Activated CD4-positive, alpha-beta memory T cell treated with anti-CD3 and anti-CD28 coated beads, Interleukin-2, amount 10 ng/mL, durations not matched to agents 7 days and 5 days (primary cell): ENCODE results near the gene PTMS. TPM values are rescaled to one million over a fixed set of nuclear protein-coding genes. Genes with fewer than 3 reads are reported as not detected.

Experiments used
- CTCF ChIA-PET: fragments of 350-600 bp; sonication (Branson Sonifier 250); formaldehyde crosslinking; loops from one replicate; lab custom pipeline; 2021; ENCODE audit warnings: antibody characterized with exemption, inconsistent platforms; lab: Charles Lee
- POLR2A ChIA-PET: fragments of 350-600 bp; sonication (Branson Sonifier 250); formaldehyde crosslinking; loops from one replicate; lab custom pipeline; 2021; ENCODE audit warnings: antibody characterized with exemption; lab: Charles Lee
- DNase-seq: peaks from one replicate; pipeline ENCODE4 v3.0.0-alpha.2; 2020
- H3K27ac Mint-ChIP-seq: one replicate; pipeline ENCODE4 v1.8.0; 2021; ENCODE audit warnings: mild to moderate bottlenecking, mixed read lengths
- H3K27me3 Mint-ChIP-seq: one replicate; pipeline ENCODE4 v1.8.0; 2021; ENCODE audit warnings: mixed read lengths
- H3K36me3 Mint-ChIP-seq: one replicate; pipeline ENCODE4 v1.8.0; 2021; ENCODE audit warnings: low read depth, mixed read lengths
- H3K4me1 Mint-ChIP-seq: one replicate; pipeline ENCODE4 v1.8.0; 2021; ENCODE audit warnings: mixed read lengths
- H3K4me3 Mint-ChIP-seq: one replicate; pipeline ENCODE4 v1.8.0; 2021; ENCODE audit warnings: mild to moderate bottlenecking, mixed read lengths
- H3K9me3 Mint-ChIP-seq: one replicate; pipeline ENCODE4 v1.8.0; 2021; ENCODE audit warnings: mixed read lengths
- total RNA-seq, 2 experiments: library from RNA; stranded (reverse); gene quantifications; one replicate each; pipeline ENCODE4 v1.2.3, GENCODE V29; 2021

Gene PTMS
- total RNA-seq, 2 experiments from 2014 or later = 47.0 to 49.6 TPM

GRCh38 chr12:6768437-6768914 lies 2.3 kb downstream of the PTMS start:
- DNase-seq = no peak
- Mint-ChIP-seq H3K9me3 (no peaks in the 10 kb centered on the region), H3K36me3 (peaks cover 3% of the 10 kb centered on the region), H3K27ac (no peak overlapping the region), H3K27me3 (peaks cover 30% of the 10 kb centered on the region), H3K4me3 (peak overlapping the region; percentile 87), H3K4me1 (peaks cover 69% of the 10 kb centered on the region)
- ChIA-PET POLR2A (interaction anchor here (1.0 to 8.4 kb wide), 3 partner anchors 9 to 79 kb away, joined by 4 to 73 read pairs (median 8); partner anchors contain the start of genes MLF2 and ZNF384), CTCF (interaction anchor here (1.7 to 4.6 kb wide), 5 partner anchors 13 to 79 kb away, joined by 3 to 78 read pairs (median 50); partner anchors contain the start of genes CD4 and MLF2)

GRCh38 chr12:6768990-6769389 lies 2.8 kb downstream of the PTMS start:
- Mint-ChIP-seq H3K9me3 (no peaks in the 10 kb centered on the region), H3K27me3 (peaks cover 29% of the 10 kb centered on the region), H3K36me3 (peaks cover 3% of the 10 kb centered on the region), H3K27ac (no peak overlapping the region), H3K4me3 (peak overlapping the region; percentile 19), H3K4me1 (peaks cover 69% of the 10 kb centered on the region)
- DNase-seq = no peak
- CTCF ChIA-PET = interaction anchor here (0.7 to 4.6 kb wide), 2 partner anchors 11 to 15 kb away, joined by 3 to 78 read pairs; partner anchors contain the start of gene MLF2
- POLR2A ChIA-PET = interaction anchor here (1.0 to 14.0 kb wide), 4 partner anchors 9 to 80 kb away, joined by 4 to 153 read pairs (median 40); partner anchors contain the start of genes CD4, MLF2 and ZNF384

GRCh38 chr12:6769666-6770065 lies 3.5 kb downstream of the PTMS start:
- Mint-ChIP-seq H3K4me1 (peaks cover 69% of the 10 kb centered on the region), H3K9me3 (no peaks in the 10 kb centered on the region), H3K27ac (no peak overlapping the region), H3K27me3 (peaks cover 25% of the 10 kb centered on the region), H3K36me3 (peaks cover 9% of the 10 kb centered on the region), H3K4me3 (no peak overlapping the region)
- no peak for DNase-seq
- ChIA-PET CTCF (interaction anchor here (0.7 to 4.6 kb wide), 3 partner anchors 10 to 17 kb away, joined by 3 to 78 read pairs (median 23); partner anchors contain the start of gene MLF2), POLR2A (interaction anchor here (1.0 to 14.0 kb wide), 5 partner anchors 8 to 80 kb away, joined by 4 to 153 read pairs (median 8); partner anchors contain the start of genes CD4, COPS7A, MLF2 and ZNF384)

- Mint-ChIP-seq H3K36me3 (peaks cover 13% of the 10 kb centered on the region), H3K4me1 (peaks cover 70% of the 10 kb centered on the region), H3K27ac (no peak overlapping the region), H3K27me3 (peaks cover 22% of the 10 kb centered on the region), H3K4me3 (no peak overlapping the region), H3K9me3 (no peaks in the 10 kb centered on the region)
- ChIA-PET POLR2A (interaction anchor here (1.9 to 14.0 kb wide), 3 partner anchors 17 to 47 kb away, joined by 4 to 153 read pairs (median 73); partner anchors contain the start of genes CD4, COPS7A and MLF2), CTCF (interaction anchor here (3.0 kb wide), 1 partner anchor 17 kb away, joined by 23 read pairs; the partner anchor contains the start of gene MLF2)
- DNase-seq = no peak
Measured at GRCh38 chr12:6770094-6770493, 3.9 kb downstream of the PTMS start.

GRCh38 chr12:6770600-6770999 lies 4.4 kb downstream of the PTMS start:
- H3K27me3 Mint-ChIP-seq = peaks cover 17% of the 10 kb centered on the region
- peaks cover 18% of the 10 kb centered on the region for H3K36me3 Mint-ChIP-seq
- POLR2A ChIA-PET = interaction anchor here (1.9 to 14.0 kb wide), 3 partner anchors 18 to 47 kb away, joined by 4 to 153 read pairs (median 73); partner anchors contain the start of genes CD4, COPS7A and MLF2
- no peak for DNase-seq
- H3K27ac Mint-ChIP-seq = no peak overlapping the region
- CTCF ChIA-PET = interaction anchor here (1.5 to 3.0 kb wide), 3 partner anchors 10 to 22 kb away, joined by 5 to 23 read pairs (median 11); partner anchors contain the start of gene MLF2
- no peaks in the 10 kb centered on the region for H3K9me3 Mint-ChIP-seq
- peaks cover 70% of the 10 kb centered on the region for H3K4me1 Mint-ChIP-seq
- no peak overlapping the region for H3K4me3 Mint-ChIP-seq

GRCh38 chr12:6771091-6771495 lies 4.9 kb downstream of the PTMS start:
- POLR2A ChIA-PET = interaction anchor here (1.4 to 14.0 kb wide), 4 partner anchors 18 to 237 kb away, joined by 4 to 153 read pairs (median 40); partner anchors contain the start of genes CD4, COPS7A, GAPDH and MLF2
- no peak for DNase-seq
- H3K27me3 Mint-ChIP-seq = peaks cover 13% of the 10 kb centered on the region
- CTCF ChIA-PET = interaction anchor here (0.9 to 3.0 kb wide), 5 partner anchors 9 to 26 kb away, joined by 3 to 23 read pairs (median 9); partner anchors contain the start of genes CD4 and MLF2
- H3K27ac Mint-ChIP-seq = no peak overlapping the region
- H3K36me3 Mint-ChIP-seq = peaks cover 21% of the 10 kb centered on the region
- H3K4me3 Mint-ChIP-seq = no peak overlapping the region
- peaks cover 72% of the 10 kb centered on the region for H3K4me1 Mint-ChIP-seq
- no peaks in the 10 kb centered on the region for H3K9me3 Mint-ChIP-seq

- no peak for DNase-seq
- POLR2A ChIA-PET = interaction anchor here (1.1 to 14.0 kb wide), 5 partner anchors 9 to 301 kb away, joined by 3 to 153 read pairs (median 7); partner anchors contain the start of genes CD4, GAPDH, MLF2 and VAMP1
- H3K4me1 Mint-ChIP-seq = peaks cover 78% of the 10 kb centered on the region
- no peaks in the 10 kb centered on the region for H3K9me3 Mint-ChIP-seq
- H3K27ac Mint-ChIP-seq = peak overlapping the region; percentile 71
- CTCF ChIA-PET = interaction anchor here (0.5 to 3.0 kb wide), 6 partner anchors 9 to 176 kb away, joined by 3 to 23 read pairs (median 7); partner anchors contain the start of genes CD4 and MLF2
- peaks cover 13% of the 10 kb centered on the region for H3K27me3 Mint-ChIP-seq
- peak overlapping the region; percentile 74 for H3K4me3 Mint-ChIP-seq
- peaks cover 26% of the 10 kb centered on the region for H3K36me3 Mint-ChIP-seq
Measured at GRCh38 chr12:6771509-6772330, 5.6 kb downstream of the PTMS start.

GRCh38 chr12:6772331-6772695 lies 6.2 kb downstream of the PTMS start, which contains the start of gene LAG3:
Gene LAG3 (plus strand): TSS chr12:6772520. CDS start chr12:6772853, 333 bp downstream.
- peaks cover 27% of the 10 kb centered on the region for H3K36me3 Mint-ChIP-seq
- DNase-seq = peak; percentile 61
- peak within 1 kb of the TSS; percentile 71 for H3K27ac Mint-ChIP-seq
- peak within 1 kb of the TSS; percentile 74 for H3K4me3 Mint-ChIP-seq
- POLR2A ChIA-PET = interaction anchor here (1.0 to 14.0 kb wide), 6 partner anchors 8 to 302 kb away, joined by 3 to 153 read pairs (median 6); partner anchors contain the start of genes CD4, GAPDH, MLF2 and VAMP1
- peaks cover 76% of the 10 kb centered on the region for H3K4me1 Mint-ChIP-seq
- H3K9me3 Mint-ChIP-seq = no peaks in the 10 kb centered on the region
- H3K27me3 Mint-ChIP-seq = peaks cover 13% of the 10 kb centered on the region
- CTCF ChIA-PET = interaction anchor here (0.5 to 3.0 kb wide), 5 partner anchors 8 to 176 kb away, joined by 4 to 23 read pairs (median 9); partner anchors contain the start of genes CD4 and MLF2

GRCh38 chr12:6772726-6773589 lies 6.8 kb downstream of the PTMS start:
- DNase-seq = no peak
- ChIA-PET CTCF (interaction anchor here (2.2 to 3.0 kb wide), 4 partner anchors 7 to 20 kb away, joined by 9 to 23 read pairs (median 12); partner anchors contain the start of genes CD4 and MLF2), POLR2A (interaction anchor here (0.6 to 14.0 kb wide), 7 partner anchors 10 to 159 kb away, joined by 3 to 153 read pairs (median 9); partner anchors contain the start of genes CD4, COPS7A, MLF2 and ZNF384)
- Mint-ChIP-seq H3K27ac (peak overlapping the region; percentile 71), H3K4me3 (peak overlapping the region; percentile 74), H3K36me3 (peaks cover 24% of the 10 kb centered on the region), H3K4me1 (peaks cover 71% of the 10 kb centered on the region), H3K9me3 (no peaks in the 10 kb centered on the region), H3K27me3 (peaks cover 9% of the 10 kb centered on the region)

- no peaks in the 10 kb centered on the region for H3K9me3 Mint-ChIP-seq
- peak; percentile 42 for DNase-seq
- CTCF ChIA-PET = interaction anchor here (1.9 to 2.3 kb wide), 2 partner anchors 10 to 20 kb away, joined by 8 to 13 read pairs; partner anchors contain the start of gene MLF2
- peak overlapping the region; percentile 93 for H3K27ac Mint-ChIP-seq
- H3K36me3 Mint-ChIP-seq = peaks cover 31% of the 10 kb centered on the region
- peak overlapping the region; percentile 85 for H3K4me3 Mint-ChIP-seq
- peaks cover 72% of the 10 kb centered on the region for H3K4me1 Mint-ChIP-seq
- H3K27me3 Mint-ChIP-seq = peaks cover 7% of the 10 kb centered on the region
- POLR2A ChIA-PET = interaction anchor here (0.8 to 14.0 kb wide), 9 partner anchors 8 to 280 kb away, joined by 3 to 153 read pairs (median 9); partner anchors contain the start of genes CD4, CDCA3, COPS7A and GPR162
Measured at GRCh38 chr12:6773590-6774351, 7.6 kb downstream of the PTMS start.
